Measurements from ENCODE around the gene ECE1. TPM values are rescaled to one million over a fixed set of nuclear protein-coding genes. Genes with fewer than 3 reads are reported as not detected.

ECE1 gene
- total and polyA plus RNA-seq, 9 of the 15 experiments (the other 6 are each of a cell fraction or from before 2014, with no cell fraction given) = 0.56 to 34.8 (median 11.0) TPM

- TF ChIP-seq ZNF398 (CRISPR knock-in tag; IDR thresholded peaks at IDR 0.05) (no peak), TAL1 (IDR thresholded peaks at IDR 0.05) (peak; percentile 77), MNT (conservative IDR thresholded peaks at IDR 0.05) (0 out of 4 replicates have a peak, but pooled peaks of 1 of the 2 experiments have one; percentile 46), ZNF584 (CRISPR knock-in tag; IDR thresholded peaks at IDR 0.05; ENCODE audit: low read depth) (no peak), ZBTB49 (CRISPR knock-in tag; IDR thresholded peaks at IDR 0.05; ENCODE audit: borderline replicate concordance) (no peak), E2F6 (IDR thresholded peaks at IDR 0.05; ENCODE audit: borderline replicate concordance in 1 of 2, extremely low read depth in 1 of 2, insufficient read depth in 1 of 2, insufficient read length in 1 of 2, low read depth in 1 of 2, low read length in 1 of 2, poor library complexity in 1 of 2, severe bottlenecking in 1 of 2) (peak; percentile 44 to 82), CBFA2T3 (IDR thresholded peaks at IDR 0.05) (peak; percentile 86), ZBTB33 (CRISPR knock-in tag; IDR thresholded peaks at IDR 0.05) (peak; percentile 69), ZNF184 (CRISPR knock-in tag; IDR thresholded peaks at IDR 0.05) (no peak), BCOR (IDR thresholded peaks at IDR 0.05) (no peak), POLR2A (conservative IDR thresholded peaks at IDR 0.05) (no peak), ZC3H4 (CRISPR knock-in tag; IDR thresholded peaks at IDR 0.05; ENCODE audit: borderline replicate concordance) (no peak), HDAC1 (IDR thresholded peaks at IDR 0.05) (no peak), PHF20 (IDR thresholded peaks at IDR 0.05; ENCODE audit: partially characterized antibody) (no peak), RAD51 (IDR thresholded peaks at IDR 0.05; ENCODE audit: borderline replicate concordance, low read depth) (no peak), ZBTB8A (IDR thresholded peaks at IDR 0.05; ENCODE audit: partially characterized antibody) (no peak), ARID2 (IDR thresholded peaks at IDR 0.05) (no peak), ZNF124 (CRISPR knock-in tag; IDR thresholded peaks at IDR 0.05) (no peak), RB1 (IDR thresholded peaks at IDR 0.05; ENCODE audit: low read depth) (0 out of 2 replicates have a peak, but pooled peaks have one; percentile 31)
These were observed 72.3 kb downstream of the ECE1 start (continued) for GRCh38 chr1:21217812-21218596.
